Measurements from ENCODE around the gene UCHL1. TPM values are rescaled to one million over a fixed set of nuclear protein-coding genes. Genes with fewer than 3 reads are reported as not detected.

Gene UCHL1
- total RNA-seq, 3 donors from 2014 or later (not counting 1 experiment from before 2014, with no cell fraction given): not detected

DNA sequence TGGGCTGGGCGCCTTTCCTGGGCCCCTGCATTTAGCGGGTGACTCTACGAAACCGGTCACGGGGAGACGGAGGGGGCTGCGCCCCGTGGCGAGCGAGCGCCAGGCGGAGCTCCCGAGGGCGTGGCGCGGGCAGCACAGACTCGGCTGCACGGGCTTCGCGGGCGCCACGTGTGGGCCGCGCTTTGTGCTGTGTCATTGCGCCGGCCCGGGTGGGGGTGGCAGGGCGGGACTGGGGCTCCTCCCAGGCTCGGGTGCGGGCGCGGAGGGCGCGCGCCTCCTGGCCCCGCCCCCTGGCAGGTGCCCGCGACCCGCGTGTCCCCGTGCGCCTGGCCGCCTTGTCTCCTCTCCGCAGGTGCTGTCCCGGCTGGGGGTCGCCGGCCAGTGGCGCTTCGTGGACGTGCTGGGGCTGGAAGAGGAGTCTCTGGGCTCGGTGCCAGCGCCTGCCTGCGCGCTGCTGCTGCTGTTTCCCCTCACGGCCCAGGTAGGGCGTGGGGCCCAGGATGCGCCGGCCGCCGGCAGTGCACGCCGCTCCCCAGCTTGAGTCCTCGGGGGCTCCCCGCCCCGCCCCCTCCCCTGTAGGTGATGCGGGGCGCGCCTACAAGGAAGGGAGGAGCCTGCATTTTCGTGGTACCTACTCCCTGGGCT, 651 bp downstream of the UCHL1 start:
- H3K27ac ChIP-seq (ENCODE audit: low read length): no peak overlapping the region
- H3K27me3 Mint-ChIP-seq (ENCODE audit: low read depth in 2 of 2): peaks cover 31 to 42% of the 10 kb centered on the region in 2 donors
- 2% methylated on average over 69 of the region's 69 CpGs for WGBS (ENCODE audit: insufficient coverage)
- peak in 1 of 2 donors; percentile 5 for DNase-seq
- no peak overlapping the region for H3K27ac Mint-ChIP-seq
- H3K27me3 ChIP-seq (ENCODE audit: control insufficient read depth, insufficient read depth, low read length): peaks cover 5% of the 10 kb centered on the region
- H3K4me3 Mint-ChIP-seq: peak overlapping the region; percentile 70
- peaks cover 7% of the 10 kb centered on the region for H3K4me1 ChIP-seq (ENCODE audit: control insufficient read depth, insufficient read depth, low read length)
- H3K9me3 ChIP-seq (ENCODE audit: control insufficient read depth, insufficient read depth, low read length): no peaks in the 10 kb centered on the region
- no peak overlapping the region for H3K4me3 ChIP-seq (ENCODE audit: low read length)
- peak in 1 of 3 donors; percentile 42 for ATAC-seq
- no peaks in the 10 kb centered on the region for H3K36me3 ChIP-seq (ENCODE audit: control insufficient read depth, insufficient read depth, low read length)
- TF ChIP-seq CTCF (IDR thresholded peaks at IDR 0.05): no peak
- H3K4me1 Mint-ChIP-seq: peaks cover 4 to 7% of the 10 kb centered on the region in 2 donors
- peaks cover 16% of the 10 kb centered on the region for H3K36me3 Mint-ChIP-seq
- intact Hi-C loops (cut with micrococcal nuclease): no loop called here
- H3K9me3 Mint-ChIP-seq: peaks cover 0 to 2% of the 10 kb centered on the region in 2 donors

GRCh38 chr4:41257906-41258305, 1.2 kb downstream of the UCHL1 start:
- no peak for TF ChIP-seq CTCF (IDR thresholded peaks at IDR 0.05)
- Mint-ChIP-seq H3K4me1 (peaks cover 4 to 7% of the 10 kb centered on the region in 2 donors), H3K9me3 (peaks cover 0 to 2% of the 10 kb centered on the region in 2 donors), H3K36me3 (peaks cover 16% of the 10 kb centered on the region), H3K27ac (no peak overlapping the region), H3K27me3 (ENCODE audit: low read depth in 2 of 2) (peaks cover 31 to 42% of the 10 kb centered on the region in 2 donors), H3K4me3 (peak overlapping the region; percentile 70)
- Histone ChIP-seq H3K27ac (ENCODE audit: low read length) (no peak overlapping the region), H3K4me3 (ENCODE audit: low read length) (no peak overlapping the region), H3K27me3 (ENCODE audit: control insufficient read depth, insufficient read depth, low read length) (peaks cover 5% of the 10 kb centered on the region), H3K4me1 (ENCODE audit: control insufficient read depth, insufficient read depth, low read length) (peaks cover 7% of the 10 kb centered on the region), H3K9me3 (ENCODE audit: control insufficient read depth, insufficient read depth, low read length) (no peaks in the 10 kb centered on the region), H3K36me3 (ENCODE audit: control insufficient read depth, insufficient read depth, low read length) (no peaks in the 10 kb centered on the region)
- intact Hi-C loops (cut with micrococcal nuclease): no loop called here
- no peak for ATAC-seq
- WGBS (ENCODE audit: insufficient coverage): 9% methylated on average over 10 of the region's 11 CpGs
- no peak for DNase-seq

DNA sequence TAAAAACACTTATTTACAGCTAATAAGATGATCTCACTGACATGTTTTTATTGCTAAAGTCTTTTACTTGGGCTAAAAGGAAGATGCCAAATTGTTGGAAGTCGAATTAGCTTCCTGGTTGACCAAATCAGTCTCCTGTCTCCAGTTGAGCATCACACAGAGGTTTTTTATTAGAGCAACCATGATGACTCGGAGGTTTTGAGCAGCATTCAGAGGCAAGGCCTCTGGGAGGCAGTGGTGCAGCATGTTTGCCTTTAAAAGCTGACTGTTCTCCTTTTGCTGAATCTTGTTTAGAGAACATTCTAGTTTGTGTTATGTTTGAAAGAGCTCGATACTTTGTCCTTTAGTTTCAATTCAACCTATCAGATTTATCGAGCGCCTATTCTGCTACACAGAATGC, 2.1 kb downstream of the UCHL1 start:
- Mint-ChIP-seq H3K4me1 (peaks cover 4 to 7% of the 10 kb centered on the region in 2 donors), H3K4me3 (no peak overlapping the region), H3K36me3 (peaks cover 16% of the 10 kb centered on the region), H3K27me3 (ENCODE audit: low read depth in 2 of 2) (peaks cover 31 to 41% of the 10 kb centered on the region in 2 donors), H3K27ac (no peak overlapping the region), H3K9me3 (peaks cover 0 to 2% of the 10 kb centered on the region in 2 donors)
- peaks cover 5% of the 10 kb centered on the region for H3K27me3 ChIP-seq (ENCODE audit: control insufficient read depth, insufficient read depth, low read length)
- no peaks in the 10 kb centered on the region for H3K9me3 ChIP-seq (ENCODE audit: control insufficient read depth, insufficient read depth, low read length)
- H3K36me3 ChIP-seq (ENCODE audit: control insufficient read depth, insufficient read depth, low read length): no peaks in the 10 kb centered on the region
- intact Hi-C loops (cut with micrococcal nuclease): no loop called here
- 58% methylated on average over 5 of the region's 5 CpGs for WGBS (ENCODE audit: insufficient coverage)
- H3K4me1 ChIP-seq (ENCODE audit: control insufficient read depth, insufficient read depth, low read length): peaks cover 7% of the 10 kb centered on the region
- ATAC-seq: no peak
- no peak overlapping the region for H3K27ac ChIP-seq (ENCODE audit: low read length)
- no peak overlapping the region for H3K4me3 ChIP-seq (ENCODE audit: low read length)
- no peak for DNase-seq
- no peak for TF ChIP-seq CTCF (IDR thresholded peaks at IDR 0.05)

Measured in natural killer cell (primary cell).